HG02870 (cell line): ENCODE measurements around the gene TBCC.
A peak's percentile ranks its signal among the peaks of the same experiment; 100 is the strongest.
"Not testable (repeated sequence)": the region's sequence is repeated elsewhere in the genome, so short reads cannot be mapped to it uniquely, and the experiment has no call there.

Experiments used
- ATAC-seq: cut with Tn5 transposase; IDR thresholded peaks from one replicate; pipeline ENCODE4 v1.9.1; 2021; ENCODE audit warnings: mild to moderate bottlenecking, moderate library complexity; ENCODE audit not compliant: unreplicated experiment

The TBCC gene

GRCh38 chr6:42745640-42746462 lies at the start of gene TBCC:
Gene TBCC, minus strand, starts transcription at chr6:42746103. Its CDS starts 30 bp downstream, at chr6:42746073.
- ATAC-seq = peak; percentile 75

- no peak for ATAC-seq
These were observed 49.7 kb upstream of the TBCC start for GRCh38 chr6:42795651-42796050.

GRCh38 chr6:42791706-42792320 lies 45.9 kb upstream of the TBCC start:
- ATAC-seq = no peak

GRCh38 chr6:42790549-42791181 lies 44.8 kb upstream of the TBCC start:
- ATAC-seq = no peak

GRCh38 chr6:42788671-42789070 lies 42.8 kb upstream of the TBCC start:
- ATAC-seq = no peak

- no peak for ATAC-seq
These were observed 41.2 kb upstream of the TBCC start for GRCh38 chr6:42787063-42787472.

GRCh38 chr6:42786525-42786985 lies 40.7 kb upstream of the TBCC start:
- no peak for ATAC-seq

- no peak for ATAC-seq
These were observed 39.0 kb upstream of the TBCC start for GRCh38 chr6:42784717-42785498.

- no peak for ATAC-seq
These were observed 38.2 kb upstream of the TBCC start for GRCh38 chr6:42783876-42784642.

- ATAC-seq = no peak
These were observed 37.4 kb upstream of the TBCC start for GRCh38 chr6:42783177-42783875.

- no peak for ATAC-seq
These were observed 36.8 kb upstream of the TBCC start for GRCh38 chr6:42782689-42783176.

- ATAC-seq = no peak
These were observed 36.1 kb upstream of the TBCC start, which contains the start of gene BICRAL for GRCh38 chr6:42781796-42782688. Gene BICRAL, plus strand, starts transcription at chr6:42782052. Its CDS starts 39,971 bp downstream, at chr6:42822023.

- no peak for ATAC-seq
These were observed 35.6 kb upstream of the TBCC start for GRCh38 chr6:42781546-42781795.

GRCh38 chr6:42779521-42779920 lies 33.6 kb upstream of the TBCC start:
- ATAC-seq = no peak

- ATAC-seq = no peak
These were observed 32.2 kb upstream of the TBCC start for GRCh38 chr6:42778122-42778521.

- ATAC-seq = no peak
These were observed 31.4 kb upstream of the TBCC start for GRCh38 chr6:42777126-42777822.

GRCh38 chr6:42774821-42775487 lies 29.1 kb upstream of the TBCC start:
- ATAC-seq = not testable (repeated sequence)

- ATAC-seq = no peak
These were observed 28.3 kb upstream of the TBCC start for GRCh38 chr6:42774201-42774600.
